Activated T-cell treated with anti-CD3 and anti-CD28 coated beads, Interleukin-2, amount 50 U/mL, for 72 hours (primary cell): ENCODE measurements around the gene PIP4K2B. TPM values are rescaled to one million over a fixed set of nuclear protein-coding genes. Genes with fewer than 3 reads are reported as not detected.
A peak's percentile ranks its signal among the peaks of the same experiment; 100 is the strongest.
"Not testable (repeated sequence)": the region's sequence is repeated elsewhere in the genome, so short reads cannot be mapped to it uniquely, and the experiment has no call there.

Experiments used
- ATAC-seq, 2 donors: fragments of 150-1000 bp; cut with Tn5 transposase; replicated peaks in 1 of 2; 2 replicates each; pipeline ENCODE4 v1.10.0; 2021; ENCODE audit warnings: moderate library complexity in 2 of 2, mild to moderate bottlenecking in 1 of 2
- DNase-seq, 2 donors: peaks; one replicate each; pipeline ENCODE4 v3.0.0; 2021 to 2022; ENCODE audit warnings: mixed read lengths in 1 of 2
- H3K27ac Mint-ChIP-seq: one replicate; pipeline ENCODE4 v1.8.0; 2022; ENCODE audit warnings: mild to moderate bottlenecking, moderate library complexity, mixed read lengths
- H3K27me3 Mint-ChIP-seq: one replicate; pipeline ENCODE4 v1.8.0; 2022; ENCODE audit warnings: low read depth, mixed read lengths
- H3K36me3 Mint-ChIP-seq, 2 donors: one replicate each; pipeline ENCODE4 v1.8.0; 2022; ENCODE audit warnings: mixed read lengths in 2 of 2, mild to moderate bottlenecking in 1 of 2; ENCODE audit not compliant: insufficient read depth in 2 of 2
- H3K4me1 Mint-ChIP-seq: one replicate; pipeline ENCODE4 v1.8.0; 2022; ENCODE audit warnings: low read depth, mixed read lengths
- H3K4me3 Mint-ChIP-seq, 2 donors: one replicate each; pipeline ENCODE4 v1.8.0; 2022; ENCODE audit warnings: mild to moderate bottlenecking in 2 of 2, mixed read lengths in 2 of 2, moderate library complexity in 2 of 2
- H3K9me3 Mint-ChIP-seq, 2 donors: one replicate each; pipeline ENCODE4 v1.8.0; 2022; ENCODE audit warnings: mixed read lengths in 2 of 2
- total RNA-seq, 2 donors: library from RNA; stranded (reverse); gene quantifications; one replicate each; pipeline ENCODE4 v1.2.3, GENCODE V29; 2022

Gene PIP4K2B
- total RNA-seq, 2 donors from 2014 or later, result 32.7 to 34.3 TPM

- H3K27me3 Mint-ChIP-seq, result no peaks in the 10 kb centered on the region
- H3K4me3 Mint-ChIP-seq, result peak overlapping the region; percentile 90 to 93
- peak overlapping the region; percentile 99 for H3K27ac Mint-ChIP-seq
- H3K9me3 Mint-ChIP-seq, result peaks cover 0 to 3% of the 10 kb centered on the region in 2 donors
- peaks cover 6% of the 10 kb centered on the region in 2 donors for H3K36me3 Mint-ChIP-seq
- DNase-seq, result peak; percentile 51 to 62
- ATAC-seq, result peak; percentile 10 to 21
- peaks cover 78% of the 10 kb centered on the region for H3K4me1 Mint-ChIP-seq
These were observed 71.0 kb downstream of the PIP4K2B start for GRCh38 chr17:38728290-38728831.

GRCh38 chr17:38727736-38728135 is 71.6 kb downstream of the PIP4K2B start:
- Mint-ChIP-seq H3K4me3 (peak overlapping the region; percentile 90 to 93), H3K27me3 (no peaks in the 10 kb centered on the region), H3K27ac (peak overlapping the region; percentile 99), H3K4me1 (peaks cover 78% of the 10 kb centered on the region), H3K36me3 (peaks cover 4 to 6% of the 10 kb centered on the region in 2 donors), H3K9me3 (peaks cover 0 to 3% of the 10 kb centered on the region in 2 donors)
- peak; percentile 61 to 64 for ATAC-seq
- peak; percentile 82 to 88 for DNase-seq

- not testable (repeated sequence) for H3K36me3 Mint-ChIP-seq, H3K9me3 Mint-ChIP-seq, ATAC-seq, H3K27me3 Mint-ChIP-seq, DNase-seq
- H3K4me1 Mint-ChIP-seq, result peaks cover 69% of the 10 kb centered on the region
- H3K4me3 Mint-ChIP-seq, result peak overlapping the region; percentile 8 to 34
- H3K27ac Mint-ChIP-seq, result peak overlapping the region; percentile 11
These were observed 73.2 kb downstream of the PIP4K2B start for GRCh38 chr17:38726145-38726544.

- no peaks in the 10 kb centered on the region for H3K27me3 Mint-ChIP-seq
These were observed 74.3 kb downstream of the PIP4K2B start for GRCh38 chr17:38725066-38725465.

GRCh38 chr17:38724337-38724988 is 74.9 kb downstream of the PIP4K2B start:
- peak overlapping the region; percentile 7 for H3K27ac Mint-ChIP-seq
- no peak for ATAC-seq
- peaks cover 0 to 3% of the 10 kb centered on the region in 2 donors for H3K9me3 Mint-ChIP-seq
- H3K4me1 Mint-ChIP-seq, result peaks cover 67% of the 10 kb centered on the region
- H3K27me3 Mint-ChIP-seq, result no peaks in the 10 kb centered on the region
- H3K4me3 Mint-ChIP-seq, result no peak overlapping the region
- no peak for DNase-seq
- peaks cover 5 to 8% of the 10 kb centered on the region in 2 donors for H3K36me3 Mint-ChIP-seq

More at GRCh38 chr17:38725066-38725465, 74.3 kb downstream of the PIP4K2B start:
- no peak overlapping the region for H3K27ac Mint-ChIP-seq
- H3K4me3 Mint-ChIP-seq, result no peak overlapping the region
- no peak for ATAC-seq
- H3K9me3 Mint-ChIP-seq, result peaks cover 0 to 3% of the 10 kb centered on the region in 2 donors
- peaks cover 69% of the 10 kb centered on the region for H3K4me1 Mint-ChIP-seq
- peaks cover 5 to 8% of the 10 kb centered on the region in 2 donors for H3K36me3 Mint-ChIP-seq
- no peak for DNase-seq

- peaks cover 4 to 16% of the 10 kb centered on the region in 2 donors for H3K36me3 Mint-ChIP-seq
- no peaks in the 10 kb centered on the region for H3K27me3 Mint-ChIP-seq
- no peaks in the 10 kb centered on the region for H3K9me3 Mint-ChIP-seq
- H3K4me3 Mint-ChIP-seq, result no peak overlapping the region
- peaks cover 45% of the 10 kb centered on the region for H3K4me1 Mint-ChIP-seq
- ATAC-seq, result no peak
- H3K27ac Mint-ChIP-seq, result no peak overlapping the region
- DNase-seq, result no peak
These were observed 77.6 kb downstream of the PIP4K2B start for GRCh38 chr17:38721802-38722201.

GRCh38 chr17:38720941-38721340 is 78.4 kb downstream of the PIP4K2B start:
- DNase-seq (no peak), ATAC-seq (no peak)
- Mint-ChIP-seq H3K9me3 (no peaks in the 10 kb centered on the region), H3K4me3 (no peak overlapping the region), H3K4me1 (peaks cover 38% of the 10 kb centered on the region), H3K36me3 (peaks cover 2 to 18% of the 10 kb centered on the region in 2 donors), H3K27me3 (no peaks in the 10 kb centered on the region), H3K27ac (peak overlapping the region; percentile 36)

GRCh38 chr17:38719943-38720641 is 79.3 kb downstream of the PIP4K2B start:
- Mint-ChIP-seq H3K27ac (peak overlapping the region; percentile 52), H3K4me1 (peaks cover 40% of the 10 kb centered on the region), H3K4me3 (no peak overlapping the region), H3K27me3 (no peaks in the 10 kb centered on the region), H3K9me3 (no peaks in the 10 kb centered on the region), H3K36me3 (peaks cover 3 to 18% of the 10 kb centered on the region in 2 donors)
- DNase-seq, result no peak
- ATAC-seq, result no peak

GRCh38 chr17:38719289-38719942 is 79.9 kb downstream of the PIP4K2B start:
- H3K9me3 Mint-ChIP-seq, result no peaks in the 10 kb centered on the region
- H3K27ac Mint-ChIP-seq, result no peak overlapping the region
- H3K36me3 Mint-ChIP-seq, result peaks cover 5 to 19% of the 10 kb centered on the region in 2 donors
- H3K4me3 Mint-ChIP-seq, result no peak overlapping the region
- DNase-seq (no peak), ATAC-seq (no peak)
- H3K4me1 Mint-ChIP-seq, result peaks cover 47% of the 10 kb centered on the region
- no peaks in the 10 kb centered on the region for H3K27me3 Mint-ChIP-seq

GRCh38 chr17:38717139-38717745 is 82.1 kb downstream of the PIP4K2B start:
- peaks cover 5 to 19% of the 10 kb centered on the region in 2 donors for H3K36me3 Mint-ChIP-seq
- no peaks in the 10 kb centered on the region for H3K27me3 Mint-ChIP-seq
- ATAC-seq (no peak), DNase-seq (no peak)
- H3K9me3 Mint-ChIP-seq, result no peaks in the 10 kb centered on the region
- H3K4me3 Mint-ChIP-seq, result no peak overlapping the region
- peak overlapping the region; percentile 51 for H3K27ac Mint-ChIP-seq
- H3K4me1 Mint-ChIP-seq, result peaks cover 45% of the 10 kb centered on the region

- no peak for ATAC-seq
- H3K4me1 Mint-ChIP-seq, result peaks cover 50% of the 10 kb centered on the region
- H3K36me3 Mint-ChIP-seq, result peaks cover 5 to 19% of the 10 kb centered on the region in 2 donors
- H3K27me3 Mint-ChIP-seq, result no peaks in the 10 kb centered on the region
- H3K4me3 Mint-ChIP-seq, result no peak overlapping the region
- no peak overlapping the region for H3K27ac Mint-ChIP-seq
- no peaks in the 10 kb centered on the region for H3K9me3 Mint-ChIP-seq
- no peak for DNase-seq
These were observed 82.9 kb downstream of the PIP4K2B start for GRCh38 chr17:38716368-38717005.
